HEK293 (cell line): ENCODE data around the gene MFSD6L.

Source experiments
- KLF8 ChIP-seq: fragments of 450-650 bp; formaldehyde crosslinking; IDR thresholded peaks from 2 replicates; pipeline ENCODE4 v1.5.1; 2016; ENCODE audit warnings: missing biosample characterization, missing genetic modification characterization
- SP2 ChIP-seq: fragments of 450-650 bp; formaldehyde crosslinking; IDR thresholded peaks from 2 replicates; pipeline ENCODE4 v1.5.1; 2016; ENCODE audit warnings: missing biosample characterization, missing genetic modification characterization
- TCF7L2 ChIP-seq: IDR thresholded peaks from 2 replicates; pipeline ENCODE4 v1.6.1; 2011; ENCODE audit warnings: low read depth, mild to moderate bottlenecking, inconsistent platforms, low read length, moderate library complexity, borderline replicate concordance
- ZBTB7A ChIP-seq: fragments of 450-650 bp; formaldehyde crosslinking; IDR thresholded peaks from 2 replicates; pipeline ENCODE4 v1.5.1; 2016; ENCODE audit warnings: low read depth, missing biosample characterization, missing genetic modification characterization
- ZNF175 ChIP-seq: fragments of 450-650 bp; formaldehyde crosslinking; IDR thresholded peaks from 2 replicates; pipeline ENCODE4 v1.5.1; 2016; ENCODE audit warnings: missing biosample characterization, missing genetic modification characterization
- ZNF239 ChIP-seq: fragments of 450-650 bp; formaldehyde crosslinking; IDR thresholded peaks from 2 replicates; pipeline ENCODE4 v1.5.1; 2016; ENCODE audit warnings: missing biosample characterization, missing genetic modification characterization
- ZNF670 ChIP-seq: fragments of 450-650 bp; formaldehyde crosslinking; IDR thresholded peaks from 2 replicates; pipeline ENCODE4 v1.5.1; 2016; ENCODE audit warnings: missing biosample characterization, missing genetic modification characterization, low read depth
- ZNF776 ChIP-seq: fragments of 450-650 bp; formaldehyde crosslinking; IDR thresholded peaks from 2 replicates; pipeline ENCODE4 v1.5.0; 2017; ENCODE audit warnings: missing biosample characterization, missing genetic modification characterization, borderline replicate concordance
- TF ChIP-seq, protein P1 (sequence below): fragments of 450-650 bp; formaldehyde crosslinking; IDR thresholded peaks from 2 replicates; pipeline ENCODE4 v1.5.1; 2016; ENCODE audit warnings: missing biosample characterization, missing genetic modification characterization
- TF ChIP-seq, protein P2 (sequence below): fragments of 450-650 bp; formaldehyde crosslinking; IDR thresholded peaks from 2 replicates; pipeline ENCODE4 v1.5.1; 2016; ENCODE audit warnings: missing biosample characterization, missing genetic modification characterization, borderline replicate concordance
- TF ChIP-seq, protein P3 (sequence below): fragments of 450-650 bp; formaldehyde crosslinking; IDR thresholded peaks from 2 replicates; pipeline ENCODE4 v1.5.1; 2017; ENCODE audit warnings: missing biosample characterization, missing genetic modification characterization
- TF ChIP-seq, protein P4 (sequence below): fragments of 450-650 bp; formaldehyde crosslinking; IDR thresholded peaks from 2 replicates; pipeline ENCODE4 v1.5.1; 2017; ENCODE audit warnings: missing biosample characterization, missing genetic modification characterization
- TF ChIP-seq, protein P5 (sequence below): fragments of 450-650 bp; formaldehyde crosslinking; IDR thresholded peaks from 2 replicates; pipeline ENCODE4 v1.5.1; 2016; ENCODE audit warnings: missing biosample characterization, missing genetic modification characterization

DNA sequence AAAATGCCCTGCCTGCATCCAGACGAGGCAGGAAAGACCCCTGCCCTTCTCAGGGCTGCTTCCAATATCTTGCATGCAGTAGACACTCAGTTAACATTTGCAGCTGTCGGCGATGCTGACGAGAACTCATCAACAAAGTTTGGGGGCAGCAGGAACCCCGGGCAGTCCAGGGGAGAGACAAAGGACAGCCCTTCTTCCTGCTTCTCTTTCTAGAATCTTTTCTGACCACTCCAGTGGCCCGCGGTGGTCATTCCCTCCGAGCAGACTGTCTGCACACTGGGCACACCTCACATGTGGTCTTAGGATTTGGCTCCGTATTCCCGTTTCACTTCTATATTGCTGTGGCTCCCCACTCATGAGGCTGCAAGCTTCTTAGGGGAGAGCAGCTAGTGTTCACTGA, 31.0 kb upstream of the MFSD6L start:
- TF ChIP-seq TCF7L2 (no peak), ZNF175 (tag by site-specific recombination) (no peak), SP2 (tag by site-specific recombination) (no peak), ZNF670 (tag by site-specific recombination) (no peak), ZBTB7A (no peak), KLF8 (no peak), ZNF776 (tag by site-specific recombination) (no peak), ZNF239 (tag by site-specific recombination) (no peak)
- TF ChIP-seq, protein P1, sequence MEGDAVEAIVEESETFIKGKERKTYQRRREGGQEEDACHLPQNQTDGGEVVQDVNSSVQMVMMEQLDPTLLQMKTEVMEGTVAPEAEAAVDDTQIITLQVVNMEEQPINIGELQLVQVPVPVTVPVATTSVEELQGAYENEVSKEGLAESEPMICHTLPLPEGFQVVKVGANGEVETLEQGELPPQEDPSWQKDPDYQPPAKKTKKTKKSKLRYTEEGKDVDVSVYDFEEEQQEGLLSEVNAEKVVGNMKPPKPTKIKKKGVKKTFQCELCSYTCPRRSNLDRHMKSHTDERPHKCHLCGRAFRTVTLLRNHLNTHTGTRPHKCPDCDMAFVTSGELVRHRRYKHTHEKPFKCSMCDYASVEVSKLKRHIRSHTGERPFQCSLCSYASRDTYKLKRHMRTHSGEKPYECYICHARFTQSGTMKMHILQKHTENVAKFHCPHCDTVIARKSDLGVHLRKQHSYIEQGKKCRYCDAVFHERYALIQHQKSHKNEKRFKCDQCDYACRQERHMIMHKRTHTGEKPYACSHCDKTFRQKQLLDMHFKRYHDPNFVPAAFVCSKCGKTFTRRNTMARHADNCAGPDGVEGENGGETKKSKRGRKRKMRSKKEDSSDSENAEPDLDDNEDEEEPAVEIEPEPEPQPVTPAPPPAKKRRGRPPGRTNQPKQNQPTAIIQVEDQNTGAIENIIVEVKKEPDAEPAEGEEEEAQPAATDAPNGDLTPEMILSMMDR (tag by site-specific recombination), result no peak
- TF ChIP-seq, protein P2, sequence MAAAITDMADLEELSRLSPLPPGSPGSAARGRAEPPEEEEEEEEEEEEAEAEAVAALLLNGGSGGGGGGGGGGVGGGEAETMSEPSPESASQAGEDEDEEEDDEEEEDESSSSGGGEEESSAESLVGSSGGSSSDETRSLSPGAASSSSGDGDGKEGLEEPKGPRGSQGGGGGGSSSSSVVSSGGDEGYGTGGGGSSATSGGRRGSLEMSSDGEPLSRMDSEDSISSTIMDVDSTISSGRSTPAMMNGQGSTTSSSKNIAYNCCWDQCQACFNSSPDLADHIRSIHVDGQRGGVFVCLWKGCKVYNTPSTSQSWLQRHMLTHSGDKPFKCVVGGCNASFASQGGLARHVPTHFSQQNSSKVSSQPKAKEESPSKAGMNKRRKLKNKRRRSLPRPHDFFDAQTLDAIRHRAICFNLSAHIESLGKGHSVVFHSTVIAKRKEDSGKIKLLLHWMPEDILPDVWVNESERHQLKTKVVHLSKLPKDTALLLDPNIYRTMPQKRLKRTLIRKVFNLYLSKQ (tag by site-specific recombination), result no peak
- TF ChIP-seq, protein P3, sequence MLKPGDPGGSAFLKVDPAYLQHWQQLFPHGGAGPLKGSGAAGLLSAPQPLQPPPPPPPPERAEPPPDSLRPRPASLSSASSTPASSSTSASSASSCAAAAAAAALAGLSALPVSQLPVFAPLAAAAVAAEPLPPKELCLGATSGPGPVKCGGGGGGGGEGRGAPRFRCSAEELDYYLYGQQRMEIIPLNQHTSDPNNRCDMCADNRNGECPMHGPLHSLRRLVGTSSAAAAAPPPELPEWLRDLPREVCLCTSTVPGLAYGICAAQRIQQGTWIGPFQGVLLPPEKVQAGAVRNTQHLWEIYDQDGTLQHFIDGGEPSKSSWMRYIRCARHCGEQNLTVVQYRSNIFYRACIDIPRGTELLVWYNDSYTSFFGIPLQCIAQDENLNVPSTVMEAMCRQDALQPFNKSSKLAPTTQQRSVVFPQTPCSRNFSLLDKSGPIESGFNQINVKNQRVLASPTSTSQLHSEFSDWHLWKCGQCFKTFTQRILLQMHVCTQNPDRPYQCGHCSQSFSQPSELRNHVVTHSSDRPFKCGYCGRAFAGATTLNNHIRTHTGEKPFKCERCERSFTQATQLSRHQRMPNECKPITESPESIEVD, result no peak
- TF ChIP-seq, protein P4, sequence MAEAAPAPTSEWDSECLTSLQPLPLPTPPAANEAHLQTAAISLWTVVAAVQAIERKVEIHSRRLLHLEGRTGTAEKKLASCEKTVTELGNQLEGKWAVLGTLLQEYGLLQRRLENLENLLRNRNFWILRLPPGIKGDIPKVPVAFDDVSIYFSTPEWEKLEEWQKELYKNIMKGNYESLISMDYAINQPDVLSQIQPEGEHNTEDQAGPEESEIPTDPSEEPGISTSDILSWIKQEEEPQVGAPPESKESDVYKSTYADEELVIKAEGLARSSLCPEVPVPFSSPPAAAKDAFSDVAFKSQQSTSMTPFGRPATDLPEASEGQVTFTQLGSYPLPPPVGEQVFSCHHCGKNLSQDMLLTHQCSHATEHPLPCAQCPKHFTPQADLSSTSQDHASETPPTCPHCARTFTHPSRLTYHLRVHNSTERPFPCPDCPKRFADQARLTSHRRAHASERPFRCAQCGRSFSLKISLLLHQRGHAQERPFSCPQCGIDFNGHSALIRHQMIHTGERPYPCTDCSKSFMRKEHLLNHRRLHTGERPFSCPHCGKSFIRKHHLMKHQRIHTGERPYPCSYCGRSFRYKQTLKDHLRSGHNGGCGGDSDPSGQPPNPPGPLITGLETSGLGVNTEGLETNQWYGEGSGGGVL (tag by site-specific recombination), result no peak
- TF ChIP-seq, protein P5, sequence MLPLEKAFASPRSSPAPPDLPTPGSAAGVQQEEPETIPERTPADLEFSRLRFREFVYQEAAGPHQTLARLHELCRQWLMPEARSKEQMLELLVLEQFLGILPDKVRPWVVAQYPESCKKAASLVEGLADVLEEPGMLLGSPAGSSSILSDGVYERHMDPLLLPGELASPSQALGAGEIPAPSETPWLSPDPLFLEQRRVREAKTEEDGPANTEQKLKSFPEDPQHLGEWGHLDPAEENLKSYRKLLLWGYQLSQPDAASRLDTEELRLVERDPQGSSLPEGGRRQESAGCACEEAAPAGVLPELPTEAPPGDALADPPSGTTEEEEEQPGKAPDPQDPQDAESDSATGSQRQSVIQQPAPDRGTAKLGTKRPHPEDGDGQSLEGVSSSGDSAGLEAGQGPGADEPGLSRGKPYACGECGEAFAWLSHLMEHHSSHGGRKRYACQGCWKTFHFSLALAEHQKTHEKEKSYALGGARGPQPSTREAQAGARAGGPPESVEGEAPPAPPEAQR (tag by site-specific recombination), result no peak
